AG09319 (cell line): ENCODE results near the gene TMEM167B.

Experiments used
- DNase-seq: peaks from one replicate; pipeline ENCODE4 v3.0.0-alpha.2; 2010; ENCODE audit warnings: low read depth; ENCODE audit errors: extremely low read depth
- CTCF ChIP-seq: IDR thresholded peaks from 2 replicates; pipeline ENCODE4 v1.5.1; 2011; ENCODE audit warnings: low read depth, mild to moderate bottlenecking, inconsistent platforms, low read length, moderate library complexity

The TMEM167B gene

GRCh38 chr1:109094871-109095270, 4.3 kb downstream of the TMEM167B start:
- no peak for DNase-seq
- no peak for TF ChIP-seq CTCF

- DNase-seq: no peak
- no peak for TF ChIP-seq CTCF
These were observed 5.1 kb downstream of the TMEM167B start for GRCh38 chr1:109095631-109096030.

- no peak for DNase-seq
- no peak for TF ChIP-seq CTCF
These were observed 5.6 kb downstream of the TMEM167B start for GRCh38 chr1:109096120-109096519.

GRCh38 chr1:109099938-109100773, 9.6 kb downstream of the TMEM167B start:
- DNase-seq: peak; percentile 94

GRCh38 chr1:109104364-109105151, 14.0 kb downstream of the TMEM167B start:
- no peak for TF ChIP-seq CTCF
- DNase-seq: no peak

More at GRCh38 chr1:109099938-109100773, 9.6 kb downstream of the TMEM167B start:
- TF ChIP-seq CTCF: peak; percentile 84

GRCh38 chr1:109105881-109106280, 15.3 kb downstream of the TMEM167B start:
- DNase-seq: no peak
- TF ChIP-seq CTCF: no peak

GRCh38 chr1:109107785-109108184, 17.2 kb downstream of the TMEM167B start:
- DNase-seq: no peak
- no peak for TF ChIP-seq CTCF
